ENCODE results near the gene ZNF608. TPM values are rescaled to one million over a fixed set of nuclear protein-coding genes. Genes with fewer than 3 reads are reported as not detected.
A peak's percentile ranks its signal among the peaks of the same experiment; 100 is the strongest.

The ZNF608 gene
- total and polyA plus RNA-seq, 10 donors: 5.8 to 14.4 (median 10.2) TPM

DNA sequence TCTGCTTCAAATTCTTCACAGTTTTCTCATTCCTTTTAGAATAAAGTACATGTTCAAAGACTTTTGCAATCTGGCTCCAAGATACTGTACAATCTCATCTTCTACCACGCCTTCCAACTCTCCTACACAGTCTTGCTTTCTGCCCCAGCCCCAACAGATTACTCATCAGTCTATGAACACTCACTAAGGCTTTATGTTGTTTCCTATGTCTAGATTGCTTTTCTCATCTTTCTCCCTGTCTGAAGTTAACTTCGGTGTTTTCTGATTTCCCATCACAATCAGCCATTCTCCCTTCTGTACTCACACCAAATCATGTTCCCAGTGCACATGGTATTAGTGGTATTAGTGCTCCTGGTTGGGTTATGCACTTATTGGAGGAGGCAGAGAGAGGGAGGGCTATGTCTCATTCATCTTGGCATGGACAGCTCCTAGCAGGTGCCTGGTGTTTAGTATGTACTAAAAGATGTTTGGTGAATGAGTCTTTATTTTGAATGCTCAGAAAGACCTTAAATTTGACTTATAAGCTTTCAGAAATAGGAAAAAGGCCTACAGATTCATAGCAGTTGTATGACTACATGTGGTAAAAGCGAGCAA, 44.0 kb upstream of the ZNF608 start:
- intact Hi-C loops (cut with DNase I; ENCODE audit: low total_unique reads): no loop called here
- Histone ChIP-seq H3K4me1 (no peaks in the 10 kb centered on the region), H3K27ac (no peak overlapping the region), H3K4me3 (no peak overlapping the region), H3K9me3 (no peaks in the 10 kb centered on the region), H3K36me3 (no peaks in the 10 kb centered on the region), H3K27me3 (replicated peaks in 1 of 7) (no peaks in the 10 kb centered on the region)
- no peak for DNase-seq
- WGBS, 5 donors: 87 to 94% (median 91%) methylated on average over 3 of the region's 3 CpGs
- no peak for TF ChIP-seq POLR2AphosphoS5 (IDR thresholded peaks at IDR 0.05)

DNA sequence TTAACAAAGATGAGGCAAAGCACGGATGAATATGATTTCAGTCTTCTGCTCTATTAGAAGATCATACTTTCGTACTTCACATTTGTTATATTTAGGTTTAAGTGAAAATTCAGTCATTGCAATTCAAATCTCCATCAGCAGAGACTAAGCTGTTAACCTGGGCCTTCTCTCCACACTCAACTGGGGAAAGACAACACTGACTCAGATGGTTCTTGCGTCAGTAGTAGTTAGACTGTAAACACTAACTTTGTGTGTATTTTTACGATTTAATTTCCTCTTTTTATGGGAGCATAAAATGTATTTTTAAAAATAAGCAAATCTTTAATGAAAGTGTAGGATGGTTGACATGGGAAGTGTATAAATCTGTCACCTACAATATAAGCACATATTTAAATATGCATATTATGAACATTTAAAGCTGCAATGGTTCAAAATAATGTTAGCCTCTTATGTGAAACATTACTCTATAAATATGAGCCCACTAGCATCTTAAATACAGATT, 42.7 kb upstream of the ZNF608 start:
- 75 to 86% (median 81%) methylated on average over 4 of the region's 4 CpGs for whole genome bisulfite sequencing, 5 donors

DNA sequence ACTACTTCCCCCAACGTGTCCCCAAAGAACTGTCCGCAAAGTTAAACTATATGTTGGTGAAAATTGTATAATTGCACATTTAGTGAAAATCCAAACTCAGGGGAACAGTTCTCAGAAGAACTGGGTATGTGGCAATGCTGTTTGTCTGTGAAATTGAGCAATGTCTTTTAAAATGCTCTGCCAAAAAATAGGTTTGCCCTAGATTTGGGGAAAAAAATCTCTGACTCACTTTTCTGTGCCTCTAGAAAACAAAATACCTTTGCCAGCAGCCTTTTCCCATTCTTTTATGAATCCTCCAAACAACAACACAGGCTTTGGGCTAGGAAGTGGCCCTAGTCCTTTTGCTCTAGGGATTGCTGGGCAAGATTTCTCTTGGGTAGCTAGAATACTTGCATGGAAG, 37.4 kb upstream of the ZNF608 start:
- Histone ChIP-seq H3K27me3 (replicated peaks in 1 of 7) (no peaks in the 10 kb centered on the region), H3K27ac (peak overlapping the region in 1 of 8 donors; percentile 56), H3K9me3 (peaks cover 0 to 11% (median 0%) of the 10 kb centered on the region in 8 donors), H3K4me3 (no peak overlapping the region), H3K4me1 (no peaks in the 10 kb centered on the region), H3K36me3 (no peaks in the 10 kb centered on the region)
- TF ChIP-seq, protein P1, sequence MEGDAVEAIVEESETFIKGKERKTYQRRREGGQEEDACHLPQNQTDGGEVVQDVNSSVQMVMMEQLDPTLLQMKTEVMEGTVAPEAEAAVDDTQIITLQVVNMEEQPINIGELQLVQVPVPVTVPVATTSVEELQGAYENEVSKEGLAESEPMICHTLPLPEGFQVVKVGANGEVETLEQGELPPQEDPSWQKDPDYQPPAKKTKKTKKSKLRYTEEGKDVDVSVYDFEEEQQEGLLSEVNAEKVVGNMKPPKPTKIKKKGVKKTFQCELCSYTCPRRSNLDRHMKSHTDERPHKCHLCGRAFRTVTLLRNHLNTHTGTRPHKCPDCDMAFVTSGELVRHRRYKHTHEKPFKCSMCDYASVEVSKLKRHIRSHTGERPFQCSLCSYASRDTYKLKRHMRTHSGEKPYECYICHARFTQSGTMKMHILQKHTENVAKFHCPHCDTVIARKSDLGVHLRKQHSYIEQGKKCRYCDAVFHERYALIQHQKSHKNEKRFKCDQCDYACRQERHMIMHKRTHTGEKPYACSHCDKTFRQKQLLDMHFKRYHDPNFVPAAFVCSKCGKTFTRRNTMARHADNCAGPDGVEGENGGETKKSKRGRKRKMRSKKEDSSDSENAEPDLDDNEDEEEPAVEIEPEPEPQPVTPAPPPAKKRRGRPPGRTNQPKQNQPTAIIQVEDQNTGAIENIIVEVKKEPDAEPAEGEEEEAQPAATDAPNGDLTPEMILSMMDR (IDR thresholded peaks at IDR 0.05 in 8 of 11, conservative IDR thresholded peaks at IDR 0.05 in 3 of 11): no peak
- TF ChIP-seq POLR2A (IDR thresholded peaks at IDR 0.05) (no peak), POLR2AphosphoS5 (IDR thresholded peaks at IDR 0.05) (no peak)
- no peak for DNase-seq
- 66 to 91% (median 75%) methylated on average over 2 of the region's 2 CpGs for WGBS, 5 donors
- intact Hi-C loops (cut with DNase I; ENCODE audit: low total_unique reads): no loop called here

More for the DNA sequence above, 42.7 kb upstream of the ZNF608 start:
- Histone ChIP-seq H3K27me3 (replicated peaks in 1 of 7) (no peaks in the 10 kb centered on the region), H3K9me3 (no peaks in the 10 kb centered on the region), H3K4me1 (no peaks in the 10 kb centered on the region), H3K36me3 (no peaks in the 10 kb centered on the region), H3K27ac (no peak overlapping the region), H3K4me3 (no peak overlapping the region)
- TF ChIP-seq POLR2A (IDR thresholded peaks at IDR 0.05): no peak
- no peak for TF ChIP-seq POLR2AphosphoS5 (IDR thresholded peaks at IDR 0.05)
- TF ChIP-seq, protein P1 (IDR thresholded peaks at IDR 0.05 in 8 of 11, conservative IDR thresholded peaks at IDR 0.05 in 3 of 11): no peak
- intact Hi-C loops (cut with DNase I; ENCODE audit: low total_unique reads): no loop called here
- no peak for DNase-seq

DNA sequence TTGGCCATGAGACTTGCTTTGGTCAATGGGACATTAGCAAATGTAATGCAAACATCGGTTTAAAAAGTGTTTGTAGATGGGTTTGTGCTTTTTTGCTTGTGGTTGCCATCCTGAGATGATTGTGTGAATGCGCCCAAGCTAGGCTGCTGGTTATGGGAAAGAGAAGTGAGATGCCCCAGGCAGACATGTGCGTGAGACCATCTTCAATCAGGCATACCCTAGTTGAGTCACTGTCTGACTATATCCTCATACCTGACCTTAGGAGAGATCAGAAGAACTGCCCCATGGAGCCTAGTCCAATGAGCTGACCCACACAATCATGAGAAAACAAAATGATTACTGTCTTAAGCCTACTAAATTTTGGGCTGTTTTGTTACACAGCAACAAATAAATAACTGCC, 36.8 kb upstream of the ZNF608 start:
- H3K4me1 ChIP-seq: no peaks in the 10 kb centered on the region
- H3K9me3 ChIP-seq: peaks cover 0 to 11% (median 0%) of the 10 kb centered on the region in 8 donors
- no peaks in the 10 kb centered on the region for H3K36me3 ChIP-seq
- intact Hi-C loops (cut with DNase I; ENCODE audit: low total_unique reads): no loop called here
- no peaks in the 10 kb centered on the region for H3K27me3 ChIP-seq (replicated peaks in 1 of 7)
- 84 to 94% (median 91%) methylated on average over 3 of the region's 3 CpGs for WGBS, 5 donors
- DNase-seq: no peak
- no peak overlapping the region for H3K4me3 ChIP-seq
- TF ChIP-seq POLR2AphosphoS5 (IDR thresholded peaks at IDR 0.05): no peak
- TF ChIP-seq, protein P1 (IDR thresholded peaks at IDR 0.05 in 8 of 11, conservative IDR thresholded peaks at IDR 0.05 in 3 of 11): no peak
- peak overlapping the region in 1 of 8 donors; percentile 56 for H3K27ac ChIP-seq
